Stimulated activated CD8-positive, alpha-beta memory T cell treated with anti-CD3 and anti-CD28 coated beads, Interleukin-4, amount 100 ng/mL, for 4 hours (primary cell): ENCODE data around the gene TLR10.
"Not testable (repeated sequence)": the region's sequence is repeated elsewhere in the genome, so short reads cannot be mapped to it uniquely, and the experiment has no call there.

Experiments used
- DNase-seq, 2 donors: peaks; one replicate each; pipeline ENCODE4 v3.0.0-alpha.2; 2020; ENCODE audit warnings: low read depth in 2 of 2, low spot score in 1 of 2

TLR10 gene

GRCh38 chr4:38782452-38783108 lies at the start of gene TLR10:
TSS of gene TLR10 (minus strand) at chr4:38782990. CDS start at chr4:38775590, 7,400 bp downstream.
- DNase-seq = no peak

- DNase-seq = no peak
Observed at GRCh38 chr4:38832206-38832605, 49.4 kb upstream of the TLR10 start.

GRCh38 chr4:38831653-38832052 lies 48.9 kb upstream of the TLR10 start:
- no peak for DNase-seq

- no peak for DNase-seq
Observed at GRCh38 chr4:38829237-38829636, 46.4 kb upstream of the TLR10 start.

- no peak for DNase-seq
Observed at GRCh38 chr4:38823766-38824165, 41.0 kb upstream of the TLR10 start.

GRCh38 chr4:38822748-38823303 lies 40.0 kb upstream of the TLR10 start:
- no peak for DNase-seq

GRCh38 chr4:38821739-38822138 lies 38.9 kb upstream of the TLR10 start:
- no peak for DNase-seq

GRCh38 chr4:38820329-38821061 lies 37.7 kb upstream of the TLR10 start:
- DNase-seq = no peak

GRCh38 chr4:38819569-38819968 lies 36.8 kb upstream of the TLR10 start:
- no peak for DNase-seq

GRCh38 chr4:38818441-38818976 lies 35.7 kb upstream of the TLR10 start:
- no peak for DNase-seq

GRCh38 chr4:38815885-38816782 lies 33.3 kb upstream of the TLR10 start:
- no peak for DNase-seq

GRCh38 chr4:38814386-38814785 lies 31.6 kb upstream of the TLR10 start:
- no peak for DNase-seq

GRCh38 chr4:38811297-38811696 lies 28.5 kb upstream of the TLR10 start:
- DNase-seq = no peak

GRCh38 chr4:38807462-38807861 lies 24.7 kb upstream of the TLR10 start:
- DNase-seq = not testable (repeated sequence)

- not testable (repeated sequence) for DNase-seq
Observed at GRCh38 chr4:38806251-38806650, 23.5 kb upstream of the TLR10 start.

GRCh38 chr4:38805530-38806145 lies 22.8 kb upstream of the TLR10 start:
- no peak for DNase-seq

- no peak for DNase-seq
Observed at GRCh38 chr4:38804654-38805295, 22.0 kb upstream of the TLR10 start, which contains the start of gene TLR1. TSS of gene TLR1 (minus strand) at chr4:38804791. CDS start at chr4:38798831, 5,960 bp downstream.

- no peak for DNase-seq
Observed at GRCh38 chr4:38803833-38804653, 21.3 kb upstream of the TLR10 start.
